Measurements from ENCODE around the gene TPH2.

DNA sequence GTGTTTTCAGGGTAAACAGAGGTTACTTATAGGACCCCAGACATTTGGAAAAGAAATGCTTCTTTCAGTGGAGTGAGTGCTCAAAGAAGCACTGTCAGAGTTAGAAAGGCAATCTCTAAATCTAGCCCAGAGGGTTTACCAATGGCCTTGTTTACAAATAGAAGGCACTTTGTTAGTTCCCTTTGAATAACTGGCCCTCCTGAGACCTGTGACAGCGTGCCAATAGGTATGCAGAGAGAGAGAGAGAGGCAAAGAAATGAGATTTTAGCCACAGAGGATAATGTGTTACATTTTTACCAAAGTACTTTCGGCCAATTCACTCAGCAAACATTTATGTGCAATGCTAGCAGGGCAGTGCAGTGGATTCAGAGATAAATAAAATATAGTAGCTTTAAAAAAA lies 41.9 kb downstream of the TPH2 start:
- TF ChIP-seq, protein P1, sequence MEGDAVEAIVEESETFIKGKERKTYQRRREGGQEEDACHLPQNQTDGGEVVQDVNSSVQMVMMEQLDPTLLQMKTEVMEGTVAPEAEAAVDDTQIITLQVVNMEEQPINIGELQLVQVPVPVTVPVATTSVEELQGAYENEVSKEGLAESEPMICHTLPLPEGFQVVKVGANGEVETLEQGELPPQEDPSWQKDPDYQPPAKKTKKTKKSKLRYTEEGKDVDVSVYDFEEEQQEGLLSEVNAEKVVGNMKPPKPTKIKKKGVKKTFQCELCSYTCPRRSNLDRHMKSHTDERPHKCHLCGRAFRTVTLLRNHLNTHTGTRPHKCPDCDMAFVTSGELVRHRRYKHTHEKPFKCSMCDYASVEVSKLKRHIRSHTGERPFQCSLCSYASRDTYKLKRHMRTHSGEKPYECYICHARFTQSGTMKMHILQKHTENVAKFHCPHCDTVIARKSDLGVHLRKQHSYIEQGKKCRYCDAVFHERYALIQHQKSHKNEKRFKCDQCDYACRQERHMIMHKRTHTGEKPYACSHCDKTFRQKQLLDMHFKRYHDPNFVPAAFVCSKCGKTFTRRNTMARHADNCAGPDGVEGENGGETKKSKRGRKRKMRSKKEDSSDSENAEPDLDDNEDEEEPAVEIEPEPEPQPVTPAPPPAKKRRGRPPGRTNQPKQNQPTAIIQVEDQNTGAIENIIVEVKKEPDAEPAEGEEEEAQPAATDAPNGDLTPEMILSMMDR (IDR thresholded peaks at IDR 0.05; ENCODE audit: low read depth, low read length): no peak
- TF ChIP-seq MYC (IDR thresholded peaks at IDR 0.05; ENCODE audit: low read depth, low read length): no peak

Measured in NB4 (cell line).